ENCODE measurements around the gene ZFR. TPM values are rescaled to one million over a fixed set of nuclear protein-coding genes. Genes with fewer than 3 reads are reported as not detected.

The ZFR gene
- total RNA-seq, 1 experiment from 2014 or later, result 72.7 TPM

DNA sequence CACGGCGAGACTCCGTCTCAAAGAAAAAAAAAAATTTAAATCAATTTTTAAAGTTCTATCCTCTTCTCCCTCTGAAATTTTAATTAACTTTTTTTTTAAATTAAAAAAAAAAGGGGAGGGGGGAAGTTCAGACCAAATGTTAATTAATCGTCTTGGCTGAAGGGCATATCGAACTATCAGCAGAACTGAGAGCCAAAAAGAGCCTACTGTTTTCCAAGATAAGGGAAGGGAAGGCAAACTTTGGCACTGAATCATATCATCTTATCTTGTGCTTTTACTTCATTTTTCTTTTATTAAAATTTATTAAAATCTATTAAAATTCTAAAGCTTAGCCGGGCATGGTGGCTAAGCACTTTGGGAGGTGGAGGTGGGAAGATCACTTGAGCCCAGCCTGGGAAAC is 85.9 kb downstream of the ZFR start:
- H3K9me3 ChIP-seq (ENCODE audit: control insufficient read depth, insufficient read depth, low read depth, low read length), result no peaks in the 10 kb centered on the region
- in situ Hi-C loops (cut with HindIII; ENCODE audit: low pct_unique_long_range_greater_than_20kb, low sequenced_read_pairs), result no loop called here

GRCh38 chr5:32357658-32358057 is 86.9 kb downstream of the ZFR start:
- ATAC-seq (no peak), DNase-seq (ENCODE audit: low read depth, low spot score) (no peak)
- no peaks in the 10 kb centered on the region for H3K4me1 ChIP-seq (ENCODE audit: control insufficient read depth, insufficient read depth, low read length)
- no peak overlapping the region for H3K27ac ChIP-seq (ENCODE audit: low read length)
- no peak overlapping the region for H3K4me3 ChIP-seq (ENCODE audit: low read depth in 2 of 2, low read length in 2 of 2)
- TF ChIP-seq, protein P1, sequence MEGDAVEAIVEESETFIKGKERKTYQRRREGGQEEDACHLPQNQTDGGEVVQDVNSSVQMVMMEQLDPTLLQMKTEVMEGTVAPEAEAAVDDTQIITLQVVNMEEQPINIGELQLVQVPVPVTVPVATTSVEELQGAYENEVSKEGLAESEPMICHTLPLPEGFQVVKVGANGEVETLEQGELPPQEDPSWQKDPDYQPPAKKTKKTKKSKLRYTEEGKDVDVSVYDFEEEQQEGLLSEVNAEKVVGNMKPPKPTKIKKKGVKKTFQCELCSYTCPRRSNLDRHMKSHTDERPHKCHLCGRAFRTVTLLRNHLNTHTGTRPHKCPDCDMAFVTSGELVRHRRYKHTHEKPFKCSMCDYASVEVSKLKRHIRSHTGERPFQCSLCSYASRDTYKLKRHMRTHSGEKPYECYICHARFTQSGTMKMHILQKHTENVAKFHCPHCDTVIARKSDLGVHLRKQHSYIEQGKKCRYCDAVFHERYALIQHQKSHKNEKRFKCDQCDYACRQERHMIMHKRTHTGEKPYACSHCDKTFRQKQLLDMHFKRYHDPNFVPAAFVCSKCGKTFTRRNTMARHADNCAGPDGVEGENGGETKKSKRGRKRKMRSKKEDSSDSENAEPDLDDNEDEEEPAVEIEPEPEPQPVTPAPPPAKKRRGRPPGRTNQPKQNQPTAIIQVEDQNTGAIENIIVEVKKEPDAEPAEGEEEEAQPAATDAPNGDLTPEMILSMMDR (IDR thresholded peaks at IDR 0.05), result no peak
- TF ChIP-seq TCF7L2 (IDR thresholded peaks at IDR 0.05; ENCODE audit: low read depth, low read length) (no peak), SIN3A (IDR thresholded peaks at IDR 0.05; ENCODE audit: borderline replicate concordance, insufficient read depth, low read depth, low read length) (no peak), POLR2AphosphoS5 (IDR thresholded peaks at IDR 0.05; ENCODE audit: low read depth, low read length) (no peak)
- TF ChIP-seq, protein P2, sequence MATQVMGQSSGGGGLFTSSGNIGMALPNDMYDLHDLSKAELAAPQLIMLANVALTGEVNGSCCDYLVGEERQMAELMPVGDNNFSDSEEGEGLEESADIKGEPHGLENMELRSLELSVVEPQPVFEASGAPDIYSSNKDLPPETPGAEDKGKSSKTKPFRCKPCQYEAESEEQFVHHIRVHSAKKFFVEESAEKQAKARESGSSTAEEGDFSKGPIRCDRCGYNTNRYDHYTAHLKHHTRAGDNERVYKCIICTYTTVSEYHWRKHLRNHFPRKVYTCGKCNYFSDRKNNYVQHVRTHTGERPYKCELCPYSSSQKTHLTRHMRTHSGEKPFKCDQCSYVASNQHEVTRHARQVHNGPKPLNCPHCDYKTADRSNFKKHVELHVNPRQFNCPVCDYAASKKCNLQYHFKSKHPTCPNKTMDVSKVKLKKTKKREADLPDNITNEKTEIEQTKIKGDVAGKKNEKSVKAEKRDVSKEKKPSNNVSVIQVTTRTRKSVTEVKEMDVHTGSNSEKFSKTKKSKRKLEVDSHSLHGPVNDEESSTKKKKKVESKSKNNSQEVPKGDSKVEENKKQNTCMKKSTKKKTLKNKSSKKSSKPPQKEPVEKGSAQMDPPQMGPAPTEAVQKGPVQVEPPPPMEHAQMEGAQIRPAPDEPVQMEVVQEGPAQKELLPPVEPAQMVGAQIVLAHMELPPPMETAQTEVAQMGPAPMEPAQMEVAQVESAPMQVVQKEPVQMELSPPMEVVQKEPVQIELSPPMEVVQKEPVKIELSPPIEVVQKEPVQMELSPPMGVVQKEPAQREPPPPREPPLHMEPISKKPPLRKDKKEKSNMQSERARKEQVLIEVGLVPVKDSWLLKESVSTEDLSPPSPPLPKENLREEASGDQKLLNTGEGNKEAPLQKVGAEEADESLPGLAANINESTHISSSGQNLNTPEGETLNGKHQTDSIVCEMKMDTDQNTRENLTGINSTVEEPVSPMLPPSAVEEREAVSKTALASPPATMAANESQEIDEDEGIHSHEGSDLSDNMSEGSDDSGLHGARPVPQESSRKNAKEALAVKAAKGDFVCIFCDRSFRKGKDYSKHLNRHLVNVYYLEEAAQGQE (IDR thresholded peaks at IDR 0.05; ENCODE audit: insufficient read depth in 1 of 2, low read depth in 2 of 2, low read length in 1 of 2), result no peak
- intact Hi-C loops (cut with micrococcal nuclease; ENCODE audit: unreplicated experiment), result no loop called here
- no peaks in the 10 kb centered on the region for H3K27me3 ChIP-seq (ENCODE audit: control insufficient read depth, insufficient read depth, low read length)
- in situ Hi-C loops (cut with HindIII; ENCODE audit: low pct_unique_long_range_greater_than_20kb, low sequenced_read_pairs), result no loop called here
- peaks cover 24% of the 10 kb centered on the region for H3K36me3 ChIP-seq (ENCODE audit: control insufficient read depth, insufficient read depth, low read length)
- no TSS peak for BruUV-seq (replicated peaks)
- ChIA-PET CTCF (no interaction called here), POLR2A (no interaction called here)
- no peaks in the 10 kb centered on the region for H3K9me3 ChIP-seq (ENCODE audit: control insufficient read depth, insufficient read depth, low read depth, low read length)

More for the DNA sequence above, 85.9 kb downstream of the ZFR start:
- DNase-seq (ENCODE audit: low read depth, low spot score), result no peak
- TF ChIP-seq TCF7L2 (IDR thresholded peaks at IDR 0.05; ENCODE audit: low read depth, low read length) (no peak), POLR2AphosphoS5 (IDR thresholded peaks at IDR 0.05; ENCODE audit: low read depth, low read length) (no peak), SIN3A (IDR thresholded peaks at IDR 0.05; ENCODE audit: borderline replicate concordance, insufficient read depth, low read depth, low read length) (no peak)
- TF ChIP-seq, protein P2 (IDR thresholded peaks at IDR 0.05; ENCODE audit: insufficient read depth in 1 of 2, low read depth in 2 of 2, low read length in 1 of 2), result no peak
- TF ChIP-seq, protein P1 (IDR thresholded peaks at IDR 0.05), result no peak
- intact Hi-C loops (cut with micrococcal nuclease; ENCODE audit: unreplicated experiment), result no loop called here
- no peak overlapping the region for H3K27ac ChIP-seq (ENCODE audit: low read length)
- no peaks in the 10 kb centered on the region for H3K4me1 ChIP-seq (ENCODE audit: control insufficient read depth, insufficient read depth, low read length)
- no TSS peak for BruUV-seq (replicated peaks)
- POLR2A ChIA-PET, result no interaction called here
- no peaks in the 10 kb centered on the region for H3K27me3 ChIP-seq (ENCODE audit: control insufficient read depth, insufficient read depth, low read length)
- peaks cover 34% of the 10 kb centered on the region for H3K36me3 ChIP-seq (ENCODE audit: control insufficient read depth, insufficient read depth, low read length)
- CTCF ChIA-PET, result no interaction called here
- ATAC-seq, result no peak
- H3K4me3 ChIP-seq (ENCODE audit: low read depth in 2 of 2, low read length in 2 of 2), result no peak overlapping the region

Measured in Panc1 (cell line).